HEK293 (cell line): ENCODE measurements around the gene PGC.

Experiments
- CTCF ChIP-seq: fragments of 450-650 bp; formaldehyde crosslinking; IDR thresholded peaks from 2 replicates; pipeline ENCODE4 v1.5.1; 2016; ENCODE audit warnings: missing biosample characterization, missing genetic modification characterization
- PRDM1 ChIP-seq: fragments of 450-650 bp; formaldehyde crosslinking; IDR thresholded peaks from 2 replicates; pipeline ENCODE4; 2016; ENCODE audit warnings: missing biosample characterization, missing genetic modification characterization
- ZNF596 ChIP-seq: fragments of 450-650 bp; IDR thresholded peaks from 2 replicates; pipeline ENCODE4 v1.5.0; 2018; ENCODE audit warnings: missing biosample characterization, mild to moderate bottlenecking, missing genetic modification characterization, moderate library complexity

GRCh38 chr6:41777551-41778285, 30.5 kb upstream of the PGC start:
- TF ChIP-seq PRDM1 (tag by site-specific recombination) (no peak), CTCF (tag by site-specific recombination) (no peak), ZNF596 (tag by site-specific recombination) (no peak)
